PC-9 (cell line): ENCODE measurements around the gene UPF3A. TPM values are rescaled to one million over a fixed set of nuclear protein-coding genes. Genes with fewer than 3 reads are reported as not detected.

Experiments
- BruUV-seq: library from RNA; stranded (reverse); fragments of 400-500 nt; replicated peaks from 2 replicates; lab custom pipeline; 2021; lab: Mats Ljungman, UMichigan
- CTCF ChIA-PET: fragments of 300-600 bp; sonication (Branson Sonifier 250); formaldehyde crosslinking; loops from one replicate; lab custom pipeline; 2022; ENCODE audit warnings: antibody characterized with exemption; lab: Charles Lee
- POLR2A ChIA-PET: fragments of 300-600 bp; sonication (Branson Sonifier 250); formaldehyde crosslinking; loops from one replicate; lab custom pipeline; 2022; ENCODE audit warnings: antibody characterized with exemption; ENCODE audit not compliant: unreplicated experiment; lab: Charles Lee
- DNase-seq, 2 experiments: peaks; one replicate each; pipeline versions ENCODE4 v3.0.0 to v3.0.0-alpha.2; 2015 to 2022; ENCODE audit warnings: mixed read lengths in 1 of 2
- H2AFZ ChIP-seq: fragments of 200-600 bp; sonication (generic); 2 replicates; pipeline ENCODE4 v1.8.1; 2017; ENCODE audit warnings: antibody characterized with exemption
- H3F3A ChIP-seq: fragments of 200-600 bp; sonication (generic); 2 replicates; pipeline ENCODE4 v1.8.1; 2017; ENCODE audit warnings: antibody characterized with exemption, mild to moderate bottlenecking, low read depth; ENCODE audit not compliant: insufficient read depth
- H3K27ac ChIP-seq: fragments of 200-600 bp; sonication (generic); 2 replicates; pipeline ENCODE4 v1.6.1; 2016; ENCODE audit warnings: mixed run types
- H3K27me3 ChIP-seq: fragments of 200-600 bp; sonication (generic); 2 replicates; pipeline ENCODE4 v1.6.1; 2016; ENCODE audit warnings: low read depth, mixed run types; ENCODE audit not compliant: insufficient read depth
- H3K36me3 ChIP-seq: fragments of 200-600 bp; sonication (generic); 2 replicates; pipeline ENCODE4 v1.6.1; 2016; ENCODE audit warnings: low read depth, mixed run types
- H3K4me1 ChIP-seq: fragments of 200-600 bp; sonication (generic); replicated peaks from 2 replicates; pipeline ENCODE4 v1.6.1; 2016; ENCODE audit warnings: mixed run types; ENCODE audit not compliant: insufficient read depth
- H3K4me2 ChIP-seq: fragments of 200-600 bp; sonication (generic); 2 replicates; pipeline ENCODE4 v1.6.1; 2017; ENCODE audit warnings: mixed run types
- H3K4me3 ChIP-seq: fragments of 200-600 bp; sonication (generic); 2 replicates; pipeline ENCODE4 v1.6.1; 2016; ENCODE audit warnings: mixed run types
- H3K79me2 ChIP-seq: fragments of 200-600 bp; sonication (generic); 2 replicates; pipeline ENCODE4 v1.6.1; 2017; ENCODE audit warnings: low read depth, mixed run types
- H3K9me2 ChIP-seq: fragments of 200-600 bp; sonication (generic); 2 replicates; pipeline ENCODE4 v1.8.1; 2017; ENCODE audit warnings: mild to moderate bottlenecking; ENCODE audit not compliant: insufficient read depth
- H3K9me3 ChIP-seq: fragments of 200-600 bp; sonication (generic); 2 replicates; pipeline ENCODE4 v1.8.1; 2016; ENCODE audit warnings: low read depth; ENCODE audit not compliant: insufficient read depth
- H4K20me1 ChIP-seq: fragments of 200-600 bp; sonication (generic); 2 replicates; pipeline ENCODE4 v1.8.1; 2017; ENCODE audit not compliant: insufficient read depth
- CTCF ChIP-seq: fragments of 200-600 bp; sonication (generic); conservative IDR thresholded peaks from 2 replicates; pipeline ENCODE4 v1.6.1; 2017; ENCODE audit warnings: mixed run types, antibody characterized with exemption, mild to moderate bottlenecking, moderate library complexity
- EZH2 ChIP-seq: fragments of 200-600 bp; sonication (generic); IDR thresholded peaks from 2 replicates; pipeline ENCODE4 v1.8.0; 2017; ENCODE audit warnings: antibody characterized with exemption, low read depth
- intact Hi-C: fragments of 100-400 bp; cut with micrococcal nuclease; formaldehyde crosslinking; loops from one replicate; pipeline ENCODE4 v1.10.0; 2022; ENCODE audit not compliant: unreplicated experiment
- total RNA-seq: library from RNA; stranded (reverse); gene quantifications from 2 replicates; pipeline ENCODE4 v1.2.3, GENCODE V29; 2021

The UPF3A gene
- total RNA-seq, 1 experiment from 2014 or later, result 54.1 TPM

GRCh38 chr13:114257014-114257413, 24.4 kb upstream of the UPF3A start:
- Histone ChIP-seq H3K4me3 (no peak overlapping the region), H3K4me2 (no peak overlapping the region), H3F3A (no peaks in the 10 kb centered on the region), H3K79me2 (no peaks in the 10 kb centered on the region), H3K27ac (no peak overlapping the region), H3K36me3 (peaks cover 70% of the 10 kb centered on the region), H4K20me1 (0 out of 2 replicates have a peak, but pooled peaks cover 4% of the 10 kb centered on the region), H3K9me2 (no peaks in the 10 kb centered on the region), H3K4me1 (no peaks in the 10 kb centered on the region), H3K9me3 (no peaks in the 10 kb centered on the region), H2AFZ (no peak overlapping the region), H3K27me3 (no peaks in the 10 kb centered on the region)
- CTCF ChIA-PET, result interaction anchor here (0.6 kb wide), 1 partner anchor 306 kb away, joined by 3 read pairs; no protein-coding TSS in a partner anchor
- POLR2A ChIA-PET, result no interaction called here
- DNase-seq, result no peak
- intact Hi-C loops, result loop anchor here (2.0 kb wide), 1 partner anchor 16 kb away; no protein-coding TSS in a partner anchor
- TF ChIP-seq EZH2 (no peak), CTCF (no peak)
- BruUV-seq, result no TSS peak

GRCh38 chr13:114258589-114258988, 22.8 kb upstream of the UPF3A start:
- no peak for DNase-seq
- Histone ChIP-seq H3F3A (no peaks in the 10 kb centered on the region), H3K4me3 (no peak overlapping the region), H3K79me2 (no peaks in the 10 kb centered on the region), H2AFZ (no peak overlapping the region), H3K9me3 (no peaks in the 10 kb centered on the region), H4K20me1 (0 out of 2 replicates have a peak, but pooled peaks cover 4% of the 10 kb centered on the region), H3K36me3 (peaks cover 75% of the 10 kb centered on the region), H3K4me2 (no peak overlapping the region), H3K27ac (no peak overlapping the region), H3K9me2 (no peaks in the 10 kb centered on the region), H3K4me1 (no peaks in the 10 kb centered on the region), H3K27me3 (no peaks in the 10 kb centered on the region)
- BruUV-seq, result no TSS peak
- ChIA-PET POLR2A (no interaction called here), CTCF (no interaction called here)
- intact Hi-C loops, result no loop called here
- TF ChIP-seq CTCF, result no peak
- TF ChIP-seq EZH2, result no peak

DNA sequence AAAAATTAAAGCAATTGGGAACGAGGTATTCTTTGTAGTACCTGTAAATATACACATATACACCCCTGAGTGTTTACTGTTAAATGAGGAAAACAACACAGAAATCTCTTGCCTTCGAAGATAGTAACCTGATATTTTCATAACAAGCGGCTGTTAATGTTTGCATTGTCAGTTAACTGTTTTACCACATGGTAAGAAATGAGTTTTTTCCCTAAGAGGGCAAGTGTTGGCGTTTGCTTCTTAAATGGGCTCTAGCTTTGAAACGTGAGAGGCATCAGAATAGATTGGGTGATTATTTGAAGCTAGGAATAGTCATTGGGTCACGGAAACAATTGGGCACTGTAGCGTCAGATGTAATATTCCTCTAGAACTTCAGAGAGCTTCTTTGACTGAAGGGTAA, 22.0 kb upstream of the UPF3A start:
- no peaks in the 10 kb centered on the region for H3K9me2 ChIP-seq
- intact Hi-C loops, result no loop called here

More for the DNA sequence above, 22.0 kb upstream of the UPF3A start:
- Histone ChIP-seq H4K20me1 (no peaks in the 10 kb centered on the region), H3K4me3 (no peak overlapping the region), H3K27me3 (no peaks in the 10 kb centered on the region), H3K36me3 (peaks cover 79% of the 10 kb centered on the region), H3K4me1 (no peaks in the 10 kb centered on the region), H3F3A (no peaks in the 10 kb centered on the region), H2AFZ (no peak overlapping the region), H3K4me2 (no peak overlapping the region), H3K79me2 (no peaks in the 10 kb centered on the region), H3K9me3 (no peaks in the 10 kb centered on the region), H3K27ac (no peak overlapping the region)
- no TSS peak for BruUV-seq
- ChIA-PET CTCF (no interaction called here), POLR2A (interaction anchor here (0.5 kb wide), 1 partner anchor 8 kb away, joined by 4 read pairs; no protein-coding TSS in a partner anchor)
- DNase-seq, result no peak
- TF ChIP-seq CTCF (no peak), EZH2 (no peak)
